C4-2B (cell line): ENCODE results near the gene ZNF205.
"Not testable (repeated sequence)": the region's sequence is repeated elsewhere in the genome, so short reads cannot be mapped to it uniquely, and the experiment has no call there.

Experiments
- H3K27ac ChIP-seq: fragments of 450-650 bp; 2 replicates; pipeline ENCODE4 v1.5.1; 2017
- ZFX ChIP-seq: fragments of 450-650 bp; IDR thresholded peaks from 2 replicates; pipeline ENCODE4 v1.6.1; 2017
- TF ChIP-seq, protein P1 (sequence below): fragments of 450-650 bp; conservative IDR thresholded peaks from 2 replicates; pipeline ENCODE4 v1.5.1; 2017; ENCODE audit warnings: mild to moderate bottlenecking

The ZNF205 gene

GRCh38 chr16:3112058-3112880, at the start of gene ZNF205:
ZNF205 (plus strand) TSS chr16:3112586; CDS start chr16:3113431, 845 bp downstream.
- no peak for TF ChIP-seq ZFX
- TF ChIP-seq, protein P1, sequence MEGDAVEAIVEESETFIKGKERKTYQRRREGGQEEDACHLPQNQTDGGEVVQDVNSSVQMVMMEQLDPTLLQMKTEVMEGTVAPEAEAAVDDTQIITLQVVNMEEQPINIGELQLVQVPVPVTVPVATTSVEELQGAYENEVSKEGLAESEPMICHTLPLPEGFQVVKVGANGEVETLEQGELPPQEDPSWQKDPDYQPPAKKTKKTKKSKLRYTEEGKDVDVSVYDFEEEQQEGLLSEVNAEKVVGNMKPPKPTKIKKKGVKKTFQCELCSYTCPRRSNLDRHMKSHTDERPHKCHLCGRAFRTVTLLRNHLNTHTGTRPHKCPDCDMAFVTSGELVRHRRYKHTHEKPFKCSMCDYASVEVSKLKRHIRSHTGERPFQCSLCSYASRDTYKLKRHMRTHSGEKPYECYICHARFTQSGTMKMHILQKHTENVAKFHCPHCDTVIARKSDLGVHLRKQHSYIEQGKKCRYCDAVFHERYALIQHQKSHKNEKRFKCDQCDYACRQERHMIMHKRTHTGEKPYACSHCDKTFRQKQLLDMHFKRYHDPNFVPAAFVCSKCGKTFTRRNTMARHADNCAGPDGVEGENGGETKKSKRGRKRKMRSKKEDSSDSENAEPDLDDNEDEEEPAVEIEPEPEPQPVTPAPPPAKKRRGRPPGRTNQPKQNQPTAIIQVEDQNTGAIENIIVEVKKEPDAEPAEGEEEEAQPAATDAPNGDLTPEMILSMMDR: no peak
- H3K27ac ChIP-seq: peak within 1 kb of the TSS; percentile 80

DNA sequence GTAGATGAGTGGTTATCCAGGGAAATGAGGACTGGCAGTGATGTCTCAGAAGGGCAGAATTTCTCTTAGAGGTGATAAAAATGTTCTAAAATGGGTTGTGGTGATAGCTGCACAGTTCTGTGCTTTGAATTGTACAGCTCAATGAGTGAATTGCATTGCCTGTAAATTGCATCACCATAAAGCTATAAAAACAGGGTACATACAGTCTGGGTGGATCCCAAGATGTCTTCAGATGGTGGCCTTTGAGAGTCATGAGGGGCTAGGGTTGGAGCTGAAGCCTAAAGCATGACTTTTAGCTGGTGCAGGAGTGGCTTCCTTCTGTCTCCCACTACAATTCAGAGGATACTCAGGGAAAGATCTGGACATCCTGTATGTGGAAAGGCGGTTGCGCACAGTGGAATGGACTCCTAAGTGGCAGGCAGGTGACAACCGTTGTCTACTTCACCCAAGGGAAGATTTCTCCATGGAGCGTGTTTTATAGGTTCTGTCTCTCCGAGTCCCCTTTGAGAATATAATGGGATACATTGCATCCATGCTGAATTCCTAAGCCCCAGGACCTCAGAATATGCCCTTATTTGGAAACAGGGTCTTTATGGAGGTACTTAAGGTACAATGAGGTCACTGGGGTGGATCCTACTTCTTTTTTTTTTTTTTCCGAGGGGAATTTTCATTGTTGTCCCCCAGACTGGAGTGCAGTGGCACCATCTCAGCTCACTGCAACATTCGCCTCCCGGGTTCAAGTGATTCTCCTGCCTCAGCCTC, 48.6 kb upstream of the ZNF205 start:
- no peak for TF ChIP-seq ZFX
- TF ChIP-seq, protein P1: no peak
- H3K27ac ChIP-seq: no peak overlapping the region

GRCh38 chr16:3065069-3065741, 47.2 kb upstream of the ZNF205 start, which contains the start of gene IL32:
IL32 (plus strand) TSS chr16:3065640; CDS start chr16:3065812, 172 bp downstream.
- TF ChIP-seq, protein P1: no peak
- TF ChIP-seq ZFX: no peak
- no peak within 1 kb of the TSS for H3K27ac ChIP-seq

- H3K27ac ChIP-seq: no peak overlapping the region
- no peak for TF ChIP-seq ZFX
- TF ChIP-seq, protein P1: no peak
These were observed 46.5 kb upstream of the ZNF205 start for GRCh38 chr16:3065742-3066439.

- H3K27ac ChIP-seq: no peak overlapping the region
- TF ChIP-seq, protein P1: no peak
- no peak for TF ChIP-seq ZFX
These were observed 46.0 kb upstream of the ZNF205 start for GRCh38 chr16:3066440-3066748.

- TF ChIP-seq, protein P1: no peak
- no peak for TF ChIP-seq ZFX
- H3K27ac ChIP-seq: no peak overlapping the region
These were observed 43.9 kb upstream of the ZNF205 start for GRCh38 chr16:3068487-3068886.

DNA sequence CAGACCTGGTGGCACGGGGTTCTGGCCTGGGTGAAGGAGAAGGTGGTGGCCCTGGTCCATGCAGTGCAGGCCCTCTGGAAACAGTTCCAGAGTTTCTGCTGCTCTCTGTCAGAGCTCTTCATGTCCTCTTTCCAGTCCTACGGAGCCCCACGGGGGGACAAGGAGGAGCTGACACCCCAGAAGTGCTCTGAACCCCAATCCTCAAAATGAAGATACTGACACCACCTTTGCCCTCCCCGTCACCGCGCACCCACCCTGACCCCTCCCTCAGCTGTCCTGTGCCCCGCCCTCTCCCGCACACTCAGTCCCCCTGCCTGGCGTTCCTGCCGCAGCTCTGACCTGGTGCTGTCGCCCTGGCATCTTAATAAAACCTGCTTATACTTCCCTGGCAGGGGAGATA, 43.2 kb upstream of the ZNF205 start:
- H3K27ac ChIP-seq: not testable (repeated sequence)
